ENCODE measurements around the gene TRAF6. TPM values are rescaled to one million over a fixed set of nuclear protein-coding genes. Genes with fewer than 3 reads are reported as not detected.

The TRAF6 gene
- total RNA-seq, 3 donors from 2014 or later, result 8.3 to 12.1 (median 10.5) TPM

DNA sequence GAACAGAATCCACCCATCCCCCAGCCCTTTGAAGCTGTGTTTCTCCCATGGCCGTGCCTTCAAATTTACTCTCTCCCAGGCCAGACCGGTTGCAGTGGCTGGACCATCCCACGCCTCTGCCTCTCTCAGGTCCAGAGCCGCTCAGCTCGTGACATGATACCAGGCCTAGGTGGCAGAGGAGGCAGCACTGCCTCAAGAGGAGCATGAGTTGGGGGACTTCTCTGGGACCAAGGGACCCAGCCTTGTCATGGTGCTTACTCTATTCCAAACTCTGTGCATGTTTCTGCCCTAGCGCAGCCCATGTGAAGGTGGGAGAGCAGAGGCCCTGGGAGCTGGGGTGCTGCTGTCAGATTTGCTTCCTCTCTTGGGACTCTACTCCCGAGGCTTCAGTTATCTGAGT is 51.0 kb downstream of the TRAF6 start:
- no peaks in the 10 kb centered on the region for H3K27me3 Mint-ChIP-seq (ENCODE audit: low read depth)
- DNase-seq (no peak), ATAC-seq (no peak)
- H3K36me3 Mint-ChIP-seq (ENCODE audit: insufficient read depth), result no peaks in the 10 kb centered on the region
- H3K4me3 Mint-ChIP-seq, result no peak overlapping the region
- peaks cover 5% of the 10 kb centered on the region for H3K4me1 Mint-ChIP-seq (ENCODE audit: low read depth)
- no peaks in the 10 kb centered on the region for H3K9me3 Mint-ChIP-seq

DNA sequence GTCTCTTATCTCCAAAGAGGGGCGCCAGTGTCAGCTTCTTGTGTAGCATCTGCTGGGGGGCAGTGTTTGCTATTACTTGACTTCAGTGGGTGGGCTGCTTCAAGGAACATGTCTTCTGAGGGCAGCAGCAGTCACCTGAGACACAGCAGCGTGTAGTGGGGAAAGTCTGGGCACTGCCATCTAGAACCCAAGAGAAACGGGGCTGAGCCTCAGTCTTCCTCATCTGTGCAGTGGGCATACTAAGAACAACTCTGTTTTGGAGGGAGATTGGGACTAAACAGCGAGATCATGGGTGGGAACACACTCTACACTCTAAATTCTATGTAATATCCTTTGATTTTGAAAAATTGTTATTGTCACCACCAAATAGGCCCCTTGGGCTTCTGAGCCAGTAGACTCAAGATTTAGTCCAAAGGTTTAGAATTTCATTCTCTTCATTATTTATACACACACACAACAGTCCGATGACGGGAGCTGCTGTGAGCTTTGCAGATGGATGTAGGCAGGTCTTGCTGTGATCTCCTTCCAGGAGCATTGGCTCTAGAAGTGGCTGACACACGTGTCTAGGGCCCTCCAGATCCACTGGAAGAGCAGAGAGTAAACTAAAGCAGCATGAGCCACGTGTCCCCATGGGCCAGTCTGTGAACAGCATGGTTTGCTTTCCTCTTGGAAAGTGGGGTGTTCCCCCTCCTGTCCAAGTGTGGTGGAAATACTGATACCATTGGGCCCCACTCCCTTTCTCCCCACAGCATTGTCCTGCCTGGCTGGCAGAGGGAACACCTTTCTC is 51.8 kb downstream of the TRAF6 start:
- ATAC-seq (no peak), DNase-seq (no peak)
- Mint-ChIP-seq H3K9me3 (no peaks in the 10 kb centered on the region), H3K36me3 (ENCODE audit: insufficient read depth) (no peaks in the 10 kb centered on the region), H3K27me3 (ENCODE audit: low read depth) (no peaks in the 10 kb centered on the region), H3K4me3 (no peak overlapping the region), H3K4me1 (ENCODE audit: low read depth) (peaks cover 11% of the 10 kb centered on the region)

DNA sequence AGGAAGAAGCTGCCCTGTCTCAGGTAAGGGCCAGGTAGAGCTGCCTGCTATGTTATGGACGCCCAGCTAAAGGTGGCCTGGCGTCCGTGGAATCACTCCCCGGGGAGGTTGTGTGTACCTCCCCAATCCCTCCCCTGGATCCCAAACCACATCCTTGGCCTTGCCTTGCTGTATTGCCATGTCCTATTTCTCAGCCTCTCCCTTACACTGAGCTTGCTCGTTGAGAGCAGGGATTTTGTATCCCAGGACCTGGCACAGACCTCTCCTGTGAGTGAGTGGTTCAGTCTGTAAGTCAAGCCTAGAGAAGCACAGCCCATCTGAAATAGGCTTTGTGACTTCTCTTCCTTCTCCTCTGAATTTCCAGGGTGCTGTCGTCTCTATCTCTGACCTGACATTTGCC is 53.9 kb downstream of the TRAF6 start:
- DNase-seq (no peak), ATAC-seq (no peak)
- H3K36me3 Mint-ChIP-seq (ENCODE audit: insufficient read depth), result no peaks in the 10 kb centered on the region
- H3K9me3 Mint-ChIP-seq, result no peaks in the 10 kb centered on the region
- no peak overlapping the region for H3K4me3 Mint-ChIP-seq
- H3K27me3 Mint-ChIP-seq (ENCODE audit: low read depth), result no peaks in the 10 kb centered on the region
- peaks cover 31% of the 10 kb centered on the region for H3K4me1 Mint-ChIP-seq (ENCODE audit: low read depth)

- no peaks in the 10 kb centered on the region for H3K27me3 Mint-ChIP-seq (ENCODE audit: low read depth)
- ATAC-seq (no peak), DNase-seq (no peak)
- H3K36me3 Mint-ChIP-seq (ENCODE audit: insufficient read depth), result peaks cover 2% of the 10 kb centered on the region
- H3K9me3 Mint-ChIP-seq, result no peaks in the 10 kb centered on the region
- no peak overlapping the region for H3K4me3 Mint-ChIP-seq
- peaks cover 36% of the 10 kb centered on the region for H3K4me1 Mint-ChIP-seq (ENCODE audit: low read depth)
Measured at GRCh38 chr11:36455658-36456111, 54.4 kb downstream of the TRAF6 start.

- H3K36me3 Mint-ChIP-seq (ENCODE audit: insufficient read depth), result peaks cover 4% of the 10 kb centered on the region
- no peak for ATAC-seq
- no peaks in the 10 kb centered on the region for H3K27me3 Mint-ChIP-seq (ENCODE audit: low read depth)
- no peak overlapping the region for H3K4me3 Mint-ChIP-seq
- H3K9me3 Mint-ChIP-seq, result no peaks in the 10 kb centered on the region
- peaks cover 39% of the 10 kb centered on the region for H3K4me1 Mint-ChIP-seq (ENCODE audit: low read depth)
- DNase-seq, result no peak
Measured at GRCh38 chr11:36454941-36455631, 55.0 kb downstream of the TRAF6 start.

DNA sequence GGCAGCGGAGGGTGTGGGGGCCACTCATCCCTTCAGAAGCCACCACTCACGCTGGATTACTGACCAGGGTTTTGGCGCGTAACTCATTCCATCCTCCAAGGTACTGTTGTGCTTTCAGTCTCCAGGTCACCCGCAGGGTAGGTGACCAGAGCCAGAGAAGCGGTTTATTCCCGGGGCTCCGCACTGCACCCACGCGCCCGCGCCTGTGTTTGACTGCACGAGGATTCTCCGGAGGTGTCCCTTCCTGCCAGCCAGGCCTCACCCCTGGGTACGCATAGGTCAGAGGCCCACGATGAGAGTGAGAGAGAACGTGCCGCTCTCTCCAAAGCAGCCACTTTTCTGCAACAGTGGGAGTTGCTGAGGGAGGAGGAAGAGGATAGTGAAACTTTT is 55.5 kb downstream of the TRAF6 start:
- ATAC-seq, result no peak
- H3K4me3 Mint-ChIP-seq, result no peak overlapping the region
- peaks cover 8% of the 10 kb centered on the region for H3K36me3 Mint-ChIP-seq (ENCODE audit: insufficient read depth)
- H3K4me1 Mint-ChIP-seq (ENCODE audit: low read depth), result peaks cover 44% of the 10 kb centered on the region
- no peaks in the 10 kb centered on the region for H3K9me3 Mint-ChIP-seq
- DNase-seq, result no peak
- no peaks in the 10 kb centered on the region for H3K27me3 Mint-ChIP-seq (ENCODE audit: low read depth)

- no peak overlapping the region for H3K4me3 Mint-ChIP-seq
- DNase-seq, result no peak
- no peaks in the 10 kb centered on the region for H3K9me3 Mint-ChIP-seq
- peaks cover 8% of the 10 kb centered on the region for H3K36me3 Mint-ChIP-seq (ENCODE audit: insufficient read depth)
- ATAC-seq, result no peak
- peaks cover 49% of the 10 kb centered on the region for H3K4me1 Mint-ChIP-seq (ENCODE audit: low read depth)
- H3K27me3 Mint-ChIP-seq (ENCODE audit: low read depth), result no peaks in the 10 kb centered on the region
Measured at GRCh38 chr11:36453678-36454077, 56.4 kb downstream of the TRAF6 start.

DNA sequence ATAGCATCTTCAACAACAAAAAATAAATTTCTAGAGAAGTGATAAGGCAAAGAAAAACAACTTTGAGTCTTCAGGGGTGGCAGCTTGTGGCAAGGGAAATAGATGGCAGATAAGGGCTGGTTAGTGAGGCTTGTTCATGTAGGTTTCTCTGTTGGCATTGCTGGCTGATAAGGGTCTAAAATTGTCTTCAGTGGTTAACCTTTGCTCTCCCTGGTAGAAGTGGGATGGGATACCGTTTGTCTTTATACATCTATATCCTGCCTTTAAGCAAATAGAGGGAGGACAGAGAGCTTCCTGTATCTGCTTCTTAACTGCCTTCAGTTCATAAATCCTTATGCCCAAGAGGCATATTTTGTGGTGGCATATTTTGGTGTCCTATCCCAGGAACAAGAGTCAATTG is 57.1 kb downstream of the TRAF6 start:
- Mint-ChIP-seq H3K27me3 (ENCODE audit: low read depth) (no peaks in the 10 kb centered on the region), H3K4me3 (peak overlapping the region; percentile 4), H3K9me3 (no peaks in the 10 kb centered on the region), H3K36me3 (ENCODE audit: insufficient read depth) (peaks cover 8% of the 10 kb centered on the region), H3K4me1 (ENCODE audit: low read depth) (peaks cover 47% of the 10 kb centered on the region)
- ATAC-seq (no peak), DNase-seq (no peak)

- DNase-seq (no peak), ATAC-seq (no peak)
- Mint-ChIP-seq H3K36me3 (ENCODE audit: insufficient read depth) (peaks cover 8% of the 10 kb centered on the region), H3K4me3 (no peak overlapping the region), H3K4me1 (ENCODE audit: low read depth) (peaks cover 47% of the 10 kb centered on the region), H3K9me3 (no peaks in the 10 kb centered on the region), H3K27me3 (ENCODE audit: low read depth) (no peaks in the 10 kb centered on the region)
Measured at GRCh38 chr11:36452236-36452940, 57.7 kb downstream of the TRAF6 start.

- ATAC-seq (no peak), DNase-seq (no peak)
- Mint-ChIP-seq H3K9me3 (no peaks in the 10 kb centered on the region), H3K4me3 (no peak overlapping the region), H3K4me1 (ENCODE audit: low read depth) (peaks cover 50% of the 10 kb centered on the region), H3K36me3 (ENCODE audit: insufficient read depth) (peaks cover 11% of the 10 kb centered on the region), H3K27me3 (ENCODE audit: low read depth) (no peaks in the 10 kb centered on the region)
Measured at GRCh38 chr11:36451681-36452080, 58.4 kb downstream of the TRAF6 start.

- peaks cover 11% of the 10 kb centered on the region for H3K36me3 Mint-ChIP-seq (ENCODE audit: insufficient read depth)
- no peaks in the 10 kb centered on the region for H3K27me3 Mint-ChIP-seq (ENCODE audit: low read depth)
- DNase-seq, result no peak
- peaks cover 50% of the 10 kb centered on the region for H3K4me1 Mint-ChIP-seq (ENCODE audit: low read depth)
- H3K9me3 Mint-ChIP-seq, result no peaks in the 10 kb centered on the region
- no peak overlapping the region for H3K4me3 Mint-ChIP-seq
- no peak for ATAC-seq
Measured at GRCh38 chr11:36451045-36451444, 59.0 kb downstream of the TRAF6 start.

DNA sequence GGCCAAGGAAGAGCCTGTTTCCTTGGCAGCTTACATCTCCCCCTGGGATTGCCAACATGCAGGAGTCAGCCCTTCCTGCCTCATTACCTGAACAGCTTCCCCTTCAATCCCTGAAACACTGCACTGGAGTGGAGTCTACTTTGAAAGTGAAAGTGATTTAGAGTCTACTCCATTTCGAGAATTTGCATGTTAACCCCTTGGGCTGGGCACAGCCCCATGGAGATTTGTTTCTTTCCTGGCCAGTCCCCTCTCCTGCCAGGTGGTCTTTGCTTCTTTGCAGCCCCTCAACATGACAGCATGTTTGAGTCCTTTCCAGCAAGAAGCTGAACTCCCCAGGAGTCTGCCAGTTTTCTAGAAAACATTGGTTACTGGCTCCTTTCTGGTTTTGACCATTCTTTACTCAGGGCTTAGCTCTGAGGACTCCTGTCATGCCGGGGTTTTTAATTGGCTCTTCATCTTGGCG is 59.9 kb downstream of the TRAF6 start:
- Mint-ChIP-seq H3K4me3 (peak overlapping the region; percentile 66), H3K4me1 (ENCODE audit: low read depth) (peaks cover 50% of the 10 kb centered on the region), H3K9me3 (no peaks in the 10 kb centered on the region), H3K27me3 (ENCODE audit: low read depth) (no peaks in the 10 kb centered on the region), H3K36me3 (ENCODE audit: insufficient read depth) (peaks cover 11% of the 10 kb centered on the region)
- DNase-seq (no peak), ATAC-seq (no peak)

- DNase-seq, result no peak
- ATAC-seq, result no peak
- Mint-ChIP-seq H3K9me3 (no peaks in the 10 kb centered on the region), H3K4me1 (ENCODE audit: low read depth) (peaks cover 50% of the 10 kb centered on the region), H3K27me3 (ENCODE audit: low read depth) (no peaks in the 10 kb centered on the region), H3K4me3 (peak overlapping the region; percentile 66), H3K36me3 (ENCODE audit: insufficient read depth) (peaks cover 11% of the 10 kb centered on the region)
Measured at GRCh38 chr11:36449561-36450096, 60.4 kb downstream of the TRAF6 start.

DNA sequence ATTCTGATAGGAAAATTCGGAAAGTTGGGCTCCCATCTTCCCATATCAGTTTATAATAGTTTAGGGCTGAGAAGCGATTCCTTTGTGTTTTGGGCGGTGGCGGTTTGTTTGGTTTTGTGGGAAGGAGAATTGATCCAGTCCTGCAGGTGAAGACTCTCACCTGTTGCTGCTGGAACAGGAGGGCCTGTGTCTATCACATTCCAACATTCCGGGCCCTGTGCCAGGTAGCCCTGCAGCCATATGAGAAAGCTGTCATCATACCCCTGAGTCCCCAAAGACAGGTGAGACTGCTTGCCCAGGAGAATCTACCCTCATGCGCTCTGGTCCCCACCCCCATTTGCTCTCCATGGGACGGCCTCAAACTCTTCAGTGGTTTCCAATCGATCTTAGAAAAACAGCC is 62.1 kb downstream of the TRAF6 start:
- DNase-seq (no peak), ATAC-seq (no peak)
- Mint-ChIP-seq H3K36me3 (ENCODE audit: insufficient read depth) (peaks cover 11% of the 10 kb centered on the region), H3K9me3 (no peaks in the 10 kb centered on the region), H3K27me3 (ENCODE audit: low read depth) (no peaks in the 10 kb centered on the region), H3K4me1 (ENCODE audit: low read depth) (peaks cover 42% of the 10 kb centered on the region), H3K4me3 (no peak overlapping the region)
